HG03108 (cell line): ENCODE measurements around the gene AGAP2.

Experiments
- ATAC-seq: cut with Tn5 transposase; IDR thresholded peaks from one replicate; pipeline ENCODE4 v1.9.1; 2021; ENCODE audit warnings: moderate library complexity; ENCODE audit not compliant: unreplicated experiment

AGAP2 gene

DNA sequence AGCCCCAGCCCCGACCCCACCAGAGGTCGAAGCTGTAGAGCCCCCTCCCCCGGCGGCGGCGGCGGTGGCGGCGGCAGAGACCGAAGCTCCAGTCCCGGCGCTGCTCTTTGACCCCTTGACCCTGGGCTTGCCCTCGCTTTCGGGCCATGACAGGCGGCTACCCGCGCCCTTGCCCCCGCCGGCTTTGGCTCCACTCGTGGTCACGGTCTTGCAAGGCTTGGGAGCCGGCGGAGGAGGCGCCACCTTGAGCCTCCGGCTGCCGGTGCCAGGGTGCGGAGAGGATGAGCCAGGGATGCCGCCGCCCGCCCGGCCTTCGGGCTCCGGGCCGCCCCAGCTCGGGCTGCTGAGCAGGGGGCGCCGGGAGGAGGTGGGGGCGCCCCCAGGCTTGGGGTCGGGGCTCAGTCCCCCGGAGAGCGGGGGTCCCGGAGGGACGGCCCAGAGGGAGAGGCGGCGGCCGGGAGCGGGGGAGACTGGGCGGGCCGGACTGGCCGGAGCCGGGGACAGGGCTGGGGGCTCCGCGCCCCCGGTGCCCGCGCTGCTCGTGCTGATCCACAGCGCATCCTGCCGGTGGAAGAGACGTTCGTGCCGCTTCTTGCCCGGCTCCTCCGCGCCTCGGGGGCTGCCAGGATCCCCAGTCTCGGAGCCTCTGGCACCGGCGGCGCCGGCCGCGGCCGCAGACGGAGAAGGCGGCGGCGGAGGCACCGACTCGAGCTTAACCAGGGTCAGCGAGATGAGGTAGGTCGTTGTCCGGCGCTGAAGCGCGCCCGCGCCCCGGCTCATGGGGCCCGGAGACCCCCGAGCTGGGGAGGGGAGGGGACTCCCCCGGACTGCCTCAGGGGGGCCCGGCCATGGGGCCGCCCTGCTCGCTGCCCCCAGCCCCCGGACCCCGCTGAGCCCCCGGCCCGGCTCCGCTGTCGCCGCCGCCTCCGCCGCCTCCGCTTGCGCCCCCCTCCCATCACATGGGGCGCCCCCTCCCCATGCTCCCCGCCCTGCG lies 778 bp downstream of the AGAP2 start:
- no peak for ATAC-seq

DNA sequence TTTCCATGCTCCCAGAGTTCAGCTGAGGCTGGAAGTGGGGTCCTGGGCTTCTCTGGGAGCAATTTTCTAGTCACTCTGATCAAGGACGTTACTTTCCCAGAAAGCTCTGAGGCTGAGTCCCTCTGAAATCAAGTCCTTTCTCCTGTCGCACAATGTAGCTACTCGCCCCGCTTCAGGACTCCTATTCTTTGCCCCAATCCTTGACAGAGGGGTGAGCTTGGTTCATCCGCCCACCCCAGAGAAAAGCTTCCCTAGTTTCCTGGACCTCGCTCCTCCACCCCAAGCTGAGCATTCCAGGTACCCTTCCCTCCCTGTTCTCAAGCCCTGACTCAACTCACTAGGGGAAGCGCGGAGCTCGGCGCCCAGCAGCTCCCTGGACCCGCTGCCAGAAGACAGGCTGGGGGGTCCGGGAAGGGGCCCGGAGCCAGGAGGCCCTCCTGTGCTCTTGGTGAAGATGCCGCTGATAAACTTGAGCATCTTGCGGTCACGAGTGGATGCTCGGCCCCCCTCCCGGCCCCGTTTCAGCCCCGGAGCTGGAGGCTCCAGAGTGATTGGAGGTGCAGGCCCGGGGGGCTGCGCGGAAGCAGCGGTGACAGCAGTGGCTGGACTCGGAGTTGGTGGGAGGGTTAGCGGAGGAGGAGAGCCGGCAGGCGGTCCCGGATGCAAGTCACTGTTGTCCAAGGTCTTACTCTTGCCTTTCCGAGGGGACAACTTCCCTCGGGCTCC lies 1.6 kb downstream of the AGAP2 start:
- no peak for ATAC-seq

DNA sequence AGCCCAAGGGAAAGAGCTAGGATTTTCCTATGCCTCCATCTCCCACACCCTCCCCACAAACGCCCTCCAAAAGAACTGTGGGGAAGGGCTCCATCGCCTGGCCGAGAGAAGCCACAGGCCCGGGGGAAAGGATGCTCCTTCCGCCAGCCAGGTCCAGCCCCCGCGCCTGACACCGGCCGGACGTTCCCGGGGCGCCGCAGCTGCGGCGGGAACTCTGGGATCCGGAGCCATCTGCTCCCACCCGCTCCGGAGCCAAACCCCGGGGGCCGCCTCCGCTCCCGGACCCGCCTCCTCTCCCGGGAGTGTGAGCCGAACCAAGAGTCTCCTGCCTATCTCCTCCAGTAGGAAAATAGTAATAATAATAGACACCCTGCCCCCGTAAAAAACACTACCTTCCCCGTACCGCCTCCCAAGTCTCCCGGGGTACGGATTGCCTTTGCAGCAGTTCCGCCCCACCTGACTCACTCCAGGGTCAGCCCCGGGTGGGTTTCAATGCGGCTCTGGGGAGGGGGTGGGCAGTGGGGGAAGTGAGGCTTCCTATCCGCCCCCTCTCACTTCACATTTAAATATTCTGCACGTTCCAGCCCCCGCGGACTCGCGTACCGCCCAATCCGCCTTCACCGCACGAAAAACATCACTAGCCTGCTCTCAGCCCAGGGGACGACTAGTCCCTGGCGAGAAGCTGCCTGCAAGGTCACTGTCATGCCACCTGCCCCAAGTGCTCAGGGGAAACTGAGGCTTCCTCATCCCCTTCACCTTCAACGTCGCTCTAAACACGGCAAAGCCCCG lies 2.4 kb downstream of the AGAP2 start:
- ATAC-seq, result no peak

DNA sequence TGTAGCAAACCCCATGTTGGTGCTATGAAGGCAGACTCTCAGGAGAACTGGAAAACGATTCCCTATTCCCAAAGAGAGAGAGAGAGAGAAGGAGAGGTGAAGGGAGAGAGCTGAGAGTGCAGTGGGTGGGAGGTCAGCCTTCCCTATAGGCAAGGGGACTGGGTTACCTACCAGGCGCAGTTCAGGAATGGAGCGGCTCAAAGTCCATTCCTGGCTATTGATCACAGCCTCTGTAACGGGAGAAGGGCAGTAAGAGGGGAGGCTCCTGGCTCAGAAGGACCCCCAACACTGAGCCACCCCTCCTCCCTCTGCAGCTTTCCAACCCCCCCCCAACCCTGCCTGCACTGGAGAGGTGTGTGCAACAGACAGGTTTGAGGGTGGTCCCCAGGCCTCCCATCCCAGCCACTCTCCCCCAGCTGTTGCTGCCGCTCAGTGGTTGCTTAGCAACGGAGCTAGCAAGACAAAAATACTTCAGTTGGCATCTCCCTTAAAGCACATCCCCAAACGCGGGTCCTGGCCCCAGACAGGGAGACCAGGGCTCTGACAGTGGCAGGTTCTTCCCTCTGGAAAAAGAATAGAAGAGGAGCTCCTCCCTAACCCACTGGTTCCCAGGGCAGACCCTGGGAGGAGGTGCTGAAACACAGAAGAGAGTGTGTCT lies 3.2 kb downstream of the AGAP2 start:
- no peak for ATAC-seq

DNA sequence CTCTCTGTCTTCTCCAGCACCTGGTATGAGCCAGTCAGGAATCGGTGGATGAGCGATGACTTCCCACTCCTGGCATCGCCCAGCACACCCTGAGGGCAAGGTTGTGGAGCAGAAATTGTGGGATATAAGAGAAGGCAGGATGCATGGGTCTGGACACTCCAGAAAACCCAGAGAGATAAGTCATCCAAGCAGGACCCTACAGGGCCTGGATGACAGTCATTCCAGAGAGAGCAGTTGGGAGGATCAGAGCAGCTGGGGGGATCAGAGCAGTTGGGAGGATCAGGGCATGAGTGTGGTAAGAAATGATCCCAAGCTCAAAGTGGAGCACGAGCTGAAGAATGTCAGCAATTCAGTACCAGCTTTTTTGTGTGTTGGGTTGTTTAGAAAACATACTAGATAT lies 4.0 kb downstream of the AGAP2 start:
- ATAC-seq, result no peak

DNA sequence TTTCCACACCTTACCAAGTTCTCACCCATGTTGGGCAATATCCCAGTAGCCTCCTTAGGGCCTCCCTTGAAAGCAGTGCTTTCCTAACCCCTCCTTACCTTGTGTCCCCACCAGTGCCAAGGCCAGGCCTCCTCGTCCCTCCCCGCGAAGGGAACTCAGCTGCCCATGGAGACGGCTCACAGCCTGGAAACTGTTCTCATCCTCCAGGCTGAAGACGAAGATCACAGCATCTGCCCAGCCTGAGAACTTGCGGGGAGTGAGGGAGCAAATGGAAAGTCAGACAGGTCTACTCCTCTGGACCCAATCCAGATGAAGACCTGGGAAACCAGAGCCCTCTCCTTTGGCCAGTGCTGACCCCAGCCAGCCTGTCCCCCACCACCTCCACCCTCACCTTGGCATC lies 4.6 kb downstream of the AGAP2 start:
- ATAC-seq, result no peak

DNA sequence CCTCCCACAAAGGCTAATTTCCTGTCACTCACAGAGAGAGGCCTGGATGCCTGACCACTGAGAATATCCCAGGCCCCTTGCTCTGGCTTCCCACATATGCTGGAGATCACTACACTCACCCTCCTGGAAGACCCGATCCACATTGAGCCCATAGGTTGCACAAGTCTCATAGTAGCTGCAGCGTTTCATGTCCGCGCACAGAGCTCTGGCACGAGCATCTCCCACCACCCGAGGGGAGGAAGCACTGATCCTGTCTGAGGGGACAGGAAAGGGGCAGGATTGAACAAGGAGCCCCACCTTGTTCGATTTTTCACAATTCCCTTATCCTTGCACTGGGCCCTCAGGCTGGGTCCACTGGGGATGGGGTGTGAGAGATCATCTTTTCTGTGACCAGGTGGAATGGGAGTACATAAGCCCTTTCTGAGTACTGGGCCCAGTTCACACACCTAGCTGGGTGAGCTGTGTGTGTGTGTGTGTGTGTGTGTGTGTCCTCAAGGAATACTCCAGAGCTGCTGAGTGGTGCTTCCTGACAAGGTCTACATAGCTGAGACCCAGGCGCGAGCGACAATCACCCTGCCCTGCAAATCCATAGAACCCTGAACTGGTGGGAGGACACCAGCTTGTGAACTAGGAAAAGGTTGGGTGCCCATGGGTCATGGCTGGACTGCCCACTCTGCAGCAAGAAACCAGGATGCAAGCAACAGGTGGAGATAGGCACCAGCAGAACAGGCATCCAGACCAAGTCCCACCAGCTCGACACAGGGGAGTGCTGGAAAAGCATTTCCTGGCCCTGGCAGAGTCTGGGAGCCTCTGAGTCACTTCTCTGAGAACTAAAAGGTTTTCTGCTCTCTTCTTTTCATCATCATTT lies 5.6 kb downstream of the AGAP2 start:
- no peak for ATAC-seq

DNA sequence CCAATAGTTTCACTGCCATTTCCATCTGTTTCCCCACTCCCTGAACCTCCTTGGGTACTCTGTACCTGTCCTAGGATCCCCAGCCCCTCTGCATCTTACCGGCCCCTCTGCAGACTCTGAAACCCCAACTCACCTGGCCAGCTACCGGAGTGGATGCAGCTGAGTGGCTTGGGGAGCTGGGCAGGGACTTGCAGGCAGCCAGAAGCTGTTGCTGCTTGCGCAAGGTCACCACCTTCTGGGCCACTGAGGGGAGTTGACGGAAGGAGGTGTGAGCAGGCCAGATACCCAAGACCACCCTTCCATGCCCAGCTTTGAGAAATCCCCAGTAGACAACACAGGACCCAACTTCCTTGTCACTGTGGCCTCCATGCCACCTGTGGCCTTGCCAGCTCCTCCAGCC lies 6.3 kb downstream of the AGAP2 start:
- ATAC-seq, result no peak

DNA sequence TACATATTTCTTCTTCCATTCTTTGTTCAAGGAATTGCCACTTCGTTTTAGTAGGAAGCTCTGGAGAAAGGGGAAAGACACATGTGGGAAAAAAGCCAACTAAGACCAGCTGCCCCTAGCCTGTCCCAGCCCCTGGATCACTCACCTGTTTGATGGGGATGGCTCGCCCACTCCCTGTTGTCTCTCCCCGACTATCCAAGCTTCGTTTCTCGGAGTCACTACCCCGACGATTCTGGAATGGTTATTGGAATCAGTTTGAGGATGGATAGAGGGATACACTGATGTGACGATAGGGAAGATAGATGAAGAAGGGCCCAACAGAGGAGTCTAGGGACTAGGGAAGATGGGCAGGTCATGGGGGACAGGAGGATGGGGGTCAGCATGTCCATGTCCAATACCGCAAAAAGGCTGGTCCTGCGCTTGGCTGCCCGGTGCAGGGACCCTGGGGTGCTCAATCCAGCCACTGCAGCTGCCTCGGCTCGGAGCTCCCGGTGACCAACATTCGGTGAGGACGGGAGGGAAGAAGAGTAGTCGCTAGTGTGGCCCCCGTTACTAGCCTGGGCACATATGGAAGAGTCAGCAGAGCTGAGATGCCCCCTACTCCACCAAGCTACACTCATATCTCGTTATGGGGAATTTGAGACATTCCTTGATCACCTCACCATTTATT lies 7.0 kb downstream of the AGAP2 start:
- no peak for ATAC-seq

DNA sequence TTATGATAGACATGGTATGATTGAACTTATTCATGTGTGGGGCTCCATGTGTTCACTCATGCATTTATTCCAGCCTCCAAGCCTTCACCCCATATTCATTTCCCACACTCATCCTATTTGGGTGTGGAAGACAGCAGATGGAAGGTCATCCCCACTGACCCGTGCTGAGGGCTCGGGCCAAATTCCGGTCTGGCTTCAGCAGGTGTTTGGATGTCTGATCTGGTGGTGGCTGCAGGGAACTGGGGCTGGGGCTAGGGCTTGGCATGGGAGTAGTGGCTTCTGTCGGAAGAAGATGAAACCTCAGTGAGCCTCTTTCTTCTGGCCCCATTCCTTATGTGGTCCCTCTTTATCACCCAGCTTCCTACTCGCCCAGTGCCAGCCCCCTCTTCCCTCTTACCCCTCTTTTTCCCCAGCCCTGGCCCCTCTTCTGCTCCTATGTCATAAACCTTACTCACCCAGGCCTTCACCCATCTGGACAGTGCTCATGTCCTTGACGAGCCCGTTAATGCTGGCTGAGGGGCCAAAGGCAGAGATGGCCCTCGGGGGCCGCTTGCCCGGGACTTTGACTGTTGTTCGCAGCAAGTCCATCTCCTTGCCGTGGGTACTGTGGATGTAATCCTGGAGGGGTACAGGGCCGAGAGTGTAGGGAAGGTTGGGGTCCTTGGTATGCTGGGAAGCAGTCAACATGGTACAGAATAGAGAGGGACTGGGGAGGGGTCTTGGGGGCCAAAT lies 8.0 kb downstream of the AGAP2 start:
- no peak for ATAC-seq

DNA sequence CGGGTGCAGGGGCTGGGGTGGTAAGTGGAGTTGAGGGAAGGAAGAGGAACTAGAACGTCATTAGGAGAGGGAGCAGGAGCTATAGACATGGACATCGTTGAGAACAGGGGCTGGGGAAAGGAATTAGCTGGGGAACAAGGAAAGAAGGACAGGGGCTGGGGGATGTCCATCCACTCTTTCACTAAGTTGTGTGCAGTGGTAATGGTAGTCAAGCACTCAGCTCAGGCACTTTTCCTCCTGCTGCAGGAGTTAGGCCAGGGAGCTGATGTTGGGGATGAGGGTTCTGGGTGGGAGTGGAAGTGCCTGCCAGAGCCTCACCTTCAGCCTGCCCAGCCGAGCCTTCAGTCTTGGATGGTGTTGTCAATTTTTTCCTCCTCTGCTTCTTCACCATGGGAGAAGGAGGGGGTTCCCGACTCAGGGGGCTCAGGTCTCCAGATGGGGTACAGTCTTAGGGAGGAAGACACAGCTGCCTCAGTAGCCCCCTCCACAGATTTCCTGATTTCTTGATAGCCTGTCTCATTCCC lies 9.2 kb downstream of the AGAP2 start:
- ATAC-seq, result no peak

DNA sequence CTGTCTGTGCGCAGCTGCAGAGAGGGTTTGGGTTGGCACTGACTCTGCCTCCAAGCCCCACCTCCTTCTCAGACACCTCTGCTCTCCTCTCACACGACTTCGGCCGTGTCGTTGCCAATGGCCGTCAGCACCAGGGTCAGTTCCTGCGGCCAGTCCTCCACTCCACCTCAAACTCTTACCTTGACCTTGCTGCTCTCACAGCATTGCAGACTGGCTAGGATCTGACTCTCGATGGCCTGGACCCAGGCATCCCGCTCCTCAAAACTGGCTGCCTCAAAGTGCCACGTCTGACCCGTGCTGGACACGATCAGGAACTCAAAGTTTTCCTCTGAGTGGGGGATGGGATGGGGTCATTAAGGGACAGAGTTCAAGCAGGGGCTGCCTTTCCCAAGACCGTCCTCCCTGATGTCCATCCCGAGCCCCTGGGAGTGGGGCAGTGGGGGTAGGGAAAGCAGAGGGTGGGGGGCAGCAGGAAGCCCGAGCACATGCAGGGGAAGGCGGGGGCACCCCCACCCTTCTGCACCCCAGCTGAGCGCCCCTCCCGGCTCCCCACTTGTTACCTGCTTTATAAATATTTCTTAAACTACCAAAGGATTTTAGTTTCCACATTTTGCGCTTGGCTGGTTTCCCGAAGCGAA lies 10.7 kb downstream of the AGAP2 start:
- ATAC-seq, result no peak

DNA sequence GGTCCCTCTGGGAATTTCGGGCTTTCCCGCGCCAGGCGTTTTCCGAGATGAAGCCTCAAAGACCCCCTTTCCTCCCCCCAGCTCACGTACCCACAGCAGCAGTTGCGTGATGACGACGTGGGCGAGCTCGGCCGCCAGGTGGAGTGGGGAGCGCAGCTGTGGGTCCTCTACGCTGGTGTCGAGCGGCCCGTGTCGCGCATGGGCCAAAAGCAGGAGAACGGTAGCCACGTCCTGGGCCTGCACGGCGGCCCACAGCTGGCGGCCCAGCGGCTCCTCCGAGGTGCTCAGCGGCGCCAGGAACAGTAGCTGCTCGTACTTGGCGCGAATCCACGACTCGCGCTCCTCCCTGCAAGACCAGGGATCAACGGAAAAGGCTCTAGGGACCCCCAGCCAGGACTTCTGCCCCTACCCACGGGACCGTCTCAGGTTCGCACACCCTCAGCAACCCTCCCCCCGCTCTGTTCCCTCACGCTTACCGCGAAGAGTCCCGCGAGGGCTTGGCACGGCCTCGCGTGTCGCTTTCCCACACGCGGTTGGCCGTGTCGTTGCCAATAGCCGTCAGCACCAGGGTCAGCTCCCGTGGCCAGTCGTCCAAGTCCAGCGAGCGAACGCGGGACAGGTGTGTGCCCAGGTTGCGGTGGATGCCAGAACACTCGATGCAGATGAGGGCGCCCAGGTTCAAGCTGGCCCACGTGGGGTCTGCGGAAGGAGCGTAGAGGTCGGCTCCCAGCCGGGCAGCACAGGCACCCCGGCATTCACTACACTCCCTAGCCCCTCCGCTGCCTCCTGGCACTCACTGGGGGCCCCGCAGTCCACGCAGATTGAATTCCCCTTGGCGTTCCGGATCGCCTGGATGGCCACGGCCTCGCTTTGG lies 11.4 kb downstream of the AGAP2 start:
- no peak for ATAC-seq

DNA sequence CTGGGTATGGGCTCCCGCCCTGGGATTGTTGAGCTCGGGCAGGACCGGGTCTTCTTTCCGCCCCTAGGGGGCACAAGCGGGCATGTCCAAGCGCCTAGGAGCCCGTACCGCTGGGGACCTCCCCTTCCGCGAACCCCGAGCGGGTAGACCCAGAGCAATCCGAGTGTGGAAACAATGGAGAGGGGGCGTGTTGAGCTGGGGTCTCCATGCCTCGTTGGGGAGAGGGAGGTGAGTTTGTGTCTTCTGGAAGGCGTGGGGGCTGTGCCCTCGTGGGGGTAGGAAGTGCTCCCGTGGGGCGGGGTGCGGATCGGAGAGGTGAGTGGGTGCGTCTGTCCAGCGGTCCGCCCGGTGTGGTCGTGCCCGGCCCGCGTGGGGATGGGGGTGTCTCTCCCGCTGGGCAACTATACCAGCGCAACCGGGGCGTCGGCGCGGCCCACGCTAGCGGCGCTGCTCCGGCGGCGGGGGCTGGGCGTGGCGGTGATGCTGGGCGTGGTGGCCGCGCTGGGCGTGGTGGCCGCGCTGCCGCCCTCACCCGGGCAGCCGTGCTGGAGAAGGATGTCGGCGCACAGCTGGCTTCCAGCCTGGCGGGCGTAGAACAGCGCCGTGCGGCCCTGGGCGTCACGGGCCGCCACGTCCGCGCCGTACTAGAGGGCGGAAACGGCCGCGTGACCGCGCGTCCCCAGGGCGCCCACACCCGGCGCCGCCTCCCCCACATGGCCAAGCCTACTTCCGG lies 12.2 kb downstream of the AGAP2 start:
- no peak for ATAC-seq

DNA sequence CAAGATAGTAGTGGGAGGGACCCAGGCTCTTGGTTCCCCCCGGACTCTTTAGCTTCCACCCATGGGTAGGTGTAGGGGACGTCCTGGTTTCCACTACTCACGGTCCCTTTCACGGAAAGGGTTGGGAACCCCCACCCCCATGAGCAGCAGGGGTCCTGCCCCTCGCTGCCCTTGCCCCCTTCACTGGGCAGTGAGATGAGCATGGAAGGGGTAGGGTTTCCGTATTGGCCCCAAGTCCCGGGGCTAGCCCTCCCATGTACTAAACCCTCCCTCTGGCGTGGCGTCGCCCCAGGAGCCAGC lies 12.7 kb downstream of the AGAP2 start:
- no peak for ATAC-seq

DNA sequence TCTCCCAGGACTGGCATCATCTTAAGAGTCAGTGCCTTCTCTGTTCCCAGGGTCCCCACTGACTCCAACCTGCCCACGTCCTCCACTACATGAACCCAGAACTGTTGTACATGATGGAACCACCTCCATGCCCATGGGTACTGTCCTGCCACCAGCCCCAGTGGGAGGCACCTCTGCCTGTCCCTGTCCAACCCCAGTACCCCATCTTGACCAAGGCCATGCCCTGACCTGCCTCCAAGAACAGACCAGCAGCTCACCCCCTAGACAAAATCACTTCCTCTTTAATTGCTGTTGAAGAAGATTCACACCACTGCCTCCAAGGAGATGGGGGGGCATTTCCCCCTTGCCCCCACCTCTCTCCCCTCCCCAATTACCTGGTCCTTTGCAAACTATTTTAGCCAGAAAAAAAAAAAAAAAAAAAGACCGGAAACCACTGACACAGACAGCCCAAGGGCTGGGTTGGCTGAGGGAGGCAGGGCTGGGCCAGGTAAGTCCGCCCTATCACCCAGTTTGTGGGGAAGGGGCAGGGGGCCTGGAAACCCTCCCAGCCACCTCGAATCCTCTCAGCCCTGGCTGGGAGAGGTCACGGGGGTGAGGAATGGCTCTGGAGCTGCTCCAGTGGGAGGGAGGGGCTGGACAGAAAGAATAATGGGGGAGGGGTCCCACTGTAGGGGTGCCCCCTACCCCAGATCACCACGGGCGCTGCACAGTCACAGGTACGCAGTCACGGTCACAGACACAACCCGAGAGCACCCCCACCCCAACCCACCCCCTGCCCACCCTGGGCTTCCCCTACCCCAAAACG lies 13.4 kb downstream of the AGAP2 start:
- no peak for ATAC-seq
